D721Med (cell line): Measurements from ENCODE around the gene PRDM5.
A peak's percentile ranks its signal among the peaks of the same experiment; 100 is the strongest.

Source experiments
- DNase-seq: peaks from one replicate; pipeline ENCODE4 v3.0.0; 2011; ENCODE audit warnings: low spot score; ENCODE audit not compliant: insufficient read length
- FAIRE-seq: peaks from 2 replicates; lab custom pipeline; 2011; peaks lifted over from hg19 to GRCh38; lab: Jason Lieb, UNC
- CTCF ChIP-seq: IDR thresholded peaks from 2 replicates; pipeline ENCODE4 v1.5.1; 2012; ENCODE audit warnings: mild to moderate bottlenecking, control low read depth; ENCODE audit not compliant: insufficient read depth; ENCODE audit errors: missing control alignments

Gene PRDM5

GRCh38 chr4:120923207-120923522 is 639 bp upstream of the PRDM5 start:
- no peak for TF ChIP-seq CTCF
- DNase-seq (no peak), FAIRE-seq (no peak)

- no peak for TF ChIP-seq CTCF
- no peak for FAIRE-seq
- DNase-seq, result no peak
These were observed 808 bp downstream of the PRDM5 start for GRCh38 chr4:120921456-120922380.

GRCh38 chr4:120920666-120921065 is 1.9 kb downstream of the PRDM5 start:
- TF ChIP-seq CTCF, result no peak
- FAIRE-seq, result no peak
- DNase-seq, result no peak

GRCh38 chr4:120919358-120919757 is 3.2 kb downstream of the PRDM5 start:
- FAIRE-seq (no peak), DNase-seq (no peak)
- TF ChIP-seq CTCF, result peak; percentile 1

- no peak for DNase-seq
- no peak for FAIRE-seq
- no peak for TF ChIP-seq CTCF
These were observed 3.7 kb downstream of the PRDM5 start for GRCh38 chr4:120918788-120919187.

GRCh38 chr4:120918092-120918491 is 4.4 kb downstream of the PRDM5 start:
- no peak for TF ChIP-seq CTCF
- DNase-seq, result no peak
- FAIRE-seq, result no peak

GRCh38 chr4:120916937-120917336 is 5.6 kb downstream of the PRDM5 start:
- DNase-seq (no peak), FAIRE-seq (no peak)
- no peak for TF ChIP-seq CTCF
